NCI-H2081 treated with DMSO at 0.1 percent for 48 hours (cell line): ENCODE data around the gene BACE2.

Experiments used
- DNase-seq: peaks from one replicate; lab custom pipeline; 2025; lab: John Stamatoyannopoulos, UW

The BACE2 gene

DNA sequence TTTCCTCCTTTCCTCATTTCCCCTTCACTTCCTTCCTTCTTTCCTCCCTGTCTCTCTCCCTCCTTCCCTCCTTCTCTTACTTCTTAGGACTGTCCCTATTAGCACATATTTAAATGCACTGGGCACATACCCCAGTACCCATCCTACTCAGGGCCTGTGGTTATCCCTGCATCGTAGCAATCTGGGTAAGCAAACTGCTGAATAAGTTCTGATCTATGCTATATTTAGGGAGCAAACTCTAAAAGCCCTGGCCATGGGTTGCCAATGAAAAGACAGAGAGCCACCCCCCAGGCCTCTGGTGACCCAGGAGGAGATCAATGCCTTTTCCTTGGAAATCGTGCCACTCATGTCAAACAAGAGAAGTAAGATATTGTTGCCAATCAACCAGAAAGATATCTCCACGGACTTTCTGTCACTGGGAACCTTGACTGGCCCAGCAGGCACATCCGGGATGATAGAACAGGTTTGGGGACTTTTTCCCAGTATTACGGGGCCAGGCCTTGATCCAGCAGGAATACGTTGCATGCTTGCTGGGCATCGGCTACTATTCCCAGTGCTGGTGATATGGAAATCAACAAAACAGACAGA lies 154.0 kb downstream of the BACE2 start:
- no peak for DNase-seq

DNA sequence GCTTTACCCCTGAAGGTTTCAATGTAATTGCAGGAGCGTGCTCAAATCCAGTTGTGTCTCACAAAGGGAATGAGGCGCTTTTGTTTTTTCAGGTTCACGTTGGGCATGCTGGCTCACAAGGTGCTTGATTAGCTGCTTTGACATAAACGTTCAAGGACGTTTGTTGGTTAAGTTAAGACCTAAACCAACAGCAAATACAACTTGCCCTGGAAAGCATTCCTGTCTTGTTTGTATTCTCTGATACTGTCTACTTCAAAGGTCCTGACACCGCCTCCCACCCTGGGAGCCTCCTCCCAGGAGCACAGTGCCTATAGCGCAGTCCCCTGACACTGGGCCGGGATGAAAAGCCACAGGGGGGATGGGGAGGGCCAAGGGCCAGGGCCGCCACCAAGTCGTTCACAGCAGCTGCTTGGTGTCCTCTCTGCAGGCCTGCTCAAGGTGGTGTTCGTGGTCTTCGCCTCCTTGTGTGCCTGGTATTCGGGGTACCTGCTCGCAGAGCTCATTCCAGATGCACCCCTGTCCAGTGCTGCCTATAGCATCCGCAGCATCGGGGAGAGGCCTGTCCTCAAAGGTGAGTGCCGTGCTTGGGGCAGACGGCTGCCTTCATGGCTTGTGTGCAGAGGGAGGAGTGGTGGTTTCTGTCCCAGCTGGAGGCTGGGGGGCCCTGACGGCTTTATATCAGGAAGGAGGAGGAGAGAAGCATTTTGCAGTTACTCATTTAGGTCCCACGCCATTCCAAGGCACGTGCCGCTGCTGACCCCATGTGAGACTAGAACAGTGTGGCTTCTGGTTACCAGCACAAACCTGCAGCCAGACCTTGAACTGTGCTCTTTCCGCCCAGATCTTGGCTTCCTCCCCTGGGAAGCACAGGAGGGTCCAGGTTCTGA lies 154.8 kb downstream of the BACE2 start:
- DNase-seq, result no peak

DNA sequence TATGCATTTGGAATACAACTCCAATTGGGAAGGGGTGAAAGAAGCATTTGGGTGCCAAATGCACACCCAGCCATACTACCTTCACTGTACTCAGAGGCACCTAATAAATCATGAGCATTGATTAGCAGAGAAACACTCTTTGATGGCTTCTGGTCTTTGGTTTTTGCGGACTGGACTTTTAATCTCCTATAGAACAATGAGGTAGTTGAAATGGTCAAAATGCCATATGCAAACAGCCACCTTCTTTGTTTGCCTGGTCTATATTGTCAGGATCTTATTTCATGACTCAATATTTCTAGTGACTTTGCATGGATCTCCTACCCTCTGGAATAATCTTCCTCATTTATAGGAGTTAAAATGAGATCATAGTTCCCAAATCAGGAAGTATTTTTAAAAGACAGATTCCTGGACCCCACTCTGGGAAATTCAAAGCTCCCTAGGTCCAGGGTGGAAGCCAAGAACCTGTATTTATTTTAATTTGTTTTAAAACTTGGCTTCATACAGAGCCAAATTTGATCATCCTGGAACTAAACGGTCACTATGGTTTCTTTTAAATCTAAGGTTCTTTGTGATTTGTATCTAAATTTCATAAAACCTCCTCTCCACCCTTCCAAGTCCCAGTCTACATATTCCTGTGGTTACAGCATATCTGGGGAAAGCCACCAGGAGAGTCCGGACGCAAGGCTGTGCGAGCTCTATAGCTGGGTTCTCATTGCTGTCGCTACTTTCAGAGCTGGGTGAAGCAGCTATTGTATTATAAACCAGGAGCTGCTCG lies 157.4 kb downstream of the BACE2 start:
- DNase-seq, result no peak

DNA sequence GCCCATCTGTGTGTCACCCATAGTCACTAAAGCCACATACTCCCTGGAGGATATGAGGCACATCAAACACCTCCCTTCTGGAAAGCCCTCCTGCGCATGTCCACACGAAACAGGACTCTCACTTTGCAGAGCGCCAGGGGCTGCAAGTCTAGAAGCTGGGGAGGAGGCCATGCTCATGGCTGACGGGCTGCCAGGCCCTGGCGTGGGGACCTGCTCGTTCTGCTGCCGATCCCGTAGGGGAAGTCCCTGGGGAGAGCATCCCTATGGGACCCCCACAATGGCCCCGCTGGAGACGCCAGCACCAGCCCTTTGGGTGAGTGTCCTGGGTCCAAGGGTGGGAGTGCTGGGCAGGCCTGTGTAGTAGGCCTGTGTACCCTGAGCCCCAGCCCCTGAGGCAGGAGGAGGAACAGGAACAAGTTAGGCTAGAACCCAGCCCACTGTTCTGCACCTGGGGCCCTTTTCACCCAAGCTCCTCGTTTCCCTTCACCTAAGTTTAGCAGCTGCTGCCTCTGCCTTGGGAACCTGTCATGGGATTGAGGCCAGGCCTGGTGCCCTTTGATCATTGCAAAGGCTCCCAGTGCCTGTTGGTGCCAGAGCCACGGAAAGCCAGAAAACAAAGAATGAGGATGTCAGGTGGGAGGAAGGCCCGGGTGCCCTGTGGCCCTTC lies 158.6 kb downstream of the BACE2 start:
- no peak for DNase-seq

DNA sequence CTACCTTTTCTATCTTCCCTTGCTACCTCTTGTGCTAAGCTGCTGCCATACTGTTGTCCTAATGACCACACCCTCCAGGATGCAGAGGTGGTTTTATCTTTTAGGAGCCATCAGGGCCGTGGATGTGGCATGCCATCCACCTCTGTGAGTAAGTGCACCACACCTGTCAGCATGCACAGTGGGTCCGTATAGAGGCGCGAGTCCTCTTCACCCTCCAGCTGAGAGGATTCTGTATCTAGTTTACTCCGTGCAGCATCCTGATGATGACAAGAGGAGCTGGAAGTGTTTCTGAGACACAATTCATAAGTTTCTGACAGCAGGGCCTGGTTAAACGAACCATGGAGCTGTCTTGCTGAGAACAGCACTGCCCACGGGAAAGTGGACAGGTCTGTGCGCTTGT lies 159.8 kb downstream of the BACE2 start:
- no peak for DNase-seq

DNA sequence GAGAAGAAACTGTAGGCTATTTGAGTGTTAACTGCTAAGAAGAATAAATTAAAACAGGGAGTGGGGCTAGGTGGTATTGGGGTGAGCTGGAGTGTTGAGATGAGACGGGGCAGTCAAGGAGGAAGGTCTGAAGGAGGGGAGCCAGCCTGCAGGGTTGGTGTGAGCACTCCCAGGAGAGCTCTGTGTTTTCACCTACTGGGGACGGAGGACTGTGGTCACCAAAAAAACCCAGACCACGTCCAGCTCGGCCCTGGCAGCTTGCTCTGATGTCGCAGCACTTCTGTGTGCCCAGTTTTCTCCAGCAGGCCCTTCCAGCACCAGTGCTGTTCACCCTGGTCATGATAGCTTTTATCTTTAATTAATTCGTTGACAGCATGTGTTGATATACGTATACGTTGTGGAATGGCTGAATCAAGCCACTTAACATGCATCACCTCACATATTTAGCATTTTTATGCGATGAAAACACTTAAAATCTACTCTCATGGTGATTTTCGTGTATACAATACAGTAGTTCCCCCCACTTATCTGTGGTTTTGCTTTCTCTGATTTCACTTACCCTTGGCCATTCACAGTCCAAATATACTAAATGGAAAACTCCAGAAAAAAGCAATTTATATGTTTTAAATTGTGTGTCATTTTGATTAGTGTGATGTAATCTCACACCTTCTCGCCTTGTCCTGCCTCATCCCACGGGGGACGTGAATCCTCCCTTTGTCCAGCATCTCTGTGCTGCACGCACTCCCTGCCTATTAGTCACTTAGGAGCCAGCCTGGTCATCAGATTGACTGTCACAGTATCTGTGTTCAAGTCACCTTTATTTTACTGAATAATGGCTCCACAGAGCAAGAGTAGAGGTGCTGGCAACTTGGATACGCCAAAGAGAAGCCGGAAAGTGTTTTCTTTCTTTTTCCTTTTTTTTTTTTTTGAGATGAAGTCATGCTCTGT lies 161.0 kb downstream of the BACE2 start:
- no peak for DNase-seq
